Neural crest cell (in vitro differentiated cells): ENCODE data around the gene INHBC. TPM values are rescaled to one million over a fixed set of nuclear protein-coding genes. Genes with fewer than 3 reads are reported as not detected.

Experiments used
- DNase-seq: peaks from one replicate; pipeline ENCODE4 v3.0.0; 2021; ENCODE audit warnings: low read depth, mixed read lengths, low spot score
- H3K27ac Mint-ChIP-seq: one replicate; pipeline ENCODE4 v1.8.0; 2021; ENCODE audit warnings: mild to moderate bottlenecking, mixed read lengths; ENCODE audit not compliant: unreplicated experiment
- H3K27me3 Mint-ChIP-seq: 2 replicates; pipeline ENCODE4 v1.8.0; 2021; ENCODE audit warnings: low read depth, mild to moderate bottlenecking, mixed read lengths
- H3K36me3 Mint-ChIP-seq: 2 replicates; pipeline ENCODE4 v1.8.0; 2021; ENCODE audit warnings: low read depth, mild to moderate bottlenecking, mixed read lengths
- H3K4me1 Mint-ChIP-seq: 2 replicates; pipeline ENCODE4 v1.8.0; 2021; ENCODE audit warnings: mixed read lengths
- H3K4me3 Mint-ChIP-seq: one replicate; pipeline ENCODE4 v1.8.0; 2021; ENCODE audit warnings: mild to moderate bottlenecking, mixed read lengths
- H3K9me3 Mint-ChIP-seq: 2 replicates; pipeline ENCODE4 v1.8.0; 2021; ENCODE audit warnings: mixed read lengths
- CTCF ChIP-seq: fragments of 200-600 bp; sonication (generic); conservative IDR thresholded peaks from 2 replicates; pipeline ENCODE4 v1.5.0; 2021; ENCODE audit warnings: antibody characterized with exemption, mild to moderate bottlenecking
- total RNA-seq: library from RNA; stranded (reverse); gene quantifications from 2 replicates; pipeline ENCODE4 v1.2.1, GENCODE V29; 2021

The INHBC gene
- total RNA-seq, 1 donor from 2014 or later: not detected

GRCh38 chr12:57476162-57476992 is 41.8 kb downstream of the INHBC start:
- Mint-ChIP-seq H3K36me3 (no peaks in the 10 kb centered on the region), H3K27ac (no peak overlapping the region), H3K27me3 (peaks cover 100% of the 10 kb centered on the region), H3K4me3 (no peak overlapping the region), H3K9me3 (no peaks in the 10 kb centered on the region), H3K4me1 (peaks cover 4% of the 10 kb centered on the region)
- peak; percentile 35 for TF ChIP-seq CTCF
- DNase-seq: no peak

- H3K4me1 Mint-ChIP-seq: peaks cover 4% of the 10 kb centered on the region
- no peak overlapping the region for H3K4me3 Mint-ChIP-seq
- H3K36me3 Mint-ChIP-seq: no peaks in the 10 kb centered on the region
- peaks cover 97% of the 10 kb centered on the region for H3K27me3 Mint-ChIP-seq
- no peak for DNase-seq
- no peaks in the 10 kb centered on the region for H3K9me3 Mint-ChIP-seq
- no peak for TF ChIP-seq CTCF
- H3K27ac Mint-ChIP-seq: no peak overlapping the region
These were observed 42.6 kb downstream of the INHBC start for GRCh38 chr12:57476993-57477709.

- Mint-ChIP-seq H3K36me3 (no peaks in the 10 kb centered on the region), H3K4me3 (no peak overlapping the region), H3K4me1 (peaks cover 4% of the 10 kb centered on the region), H3K27me3 (peaks cover 90% of the 10 kb centered on the region), H3K27ac (no peak overlapping the region), H3K9me3 (no peaks in the 10 kb centered on the region)
- TF ChIP-seq CTCF: no peak
- DNase-seq: no peak
These were observed 43.4 kb downstream of the INHBC start for GRCh38 chr12:57477710-57478681.

GRCh38 chr12:57479043-57479375 is 44.4 kb downstream of the INHBC start:
- Mint-ChIP-seq H3K27me3 (peaks cover 87% of the 10 kb centered on the region), H3K36me3 (no peaks in the 10 kb centered on the region), H3K4me3 (no peak overlapping the region), H3K4me1 (peaks cover 4% of the 10 kb centered on the region), H3K27ac (no peak overlapping the region), H3K9me3 (no peaks in the 10 kb centered on the region)
- no peak for DNase-seq
- no peak for TF ChIP-seq CTCF

- Mint-ChIP-seq H3K36me3 (no peaks in the 10 kb centered on the region), H3K4me3 (no peak within 1 kb of the TSS), H3K27ac (no peak within 1 kb of the TSS), H3K27me3 (peaks cover 81% of the 10 kb centered on the region), H3K9me3 (no peaks in the 10 kb centered on the region), H3K4me1 (peaks cover 1% of the 10 kb centered on the region)
- no peak for DNase-seq
- TF ChIP-seq CTCF: no peak
These were observed 45.0 kb downstream of the INHBC start, which contains the start of gene ARHGAP9 for GRCh38 chr12:57479376-57480115. ARHGAP9 (minus strand) TSS chr12:57479866; CDS start chr12:57479406, 460 bp downstream.
